OCI-LY3 (cell line): ENCODE measurements around the gene CDR2L.

ENCODE experiments used
- CTCF ChIP-seq: fragments of 200-600, 300-600 bp; sonication (generic); IDR thresholded peaks from 2 replicates; pipeline ENCODE4 v1.5.1; 2014; ENCODE audit warnings: antibody characterized with exemption, low read length, low read depth
- EZH2phosphoT487 ChIP-seq: fragments of 200-600 bp; shearing (Covaris generic); IDR thresholded peaks from 2 replicates; pipeline ENCODE4 v1.6.1; 2018; ENCODE audit warnings: antibody characterized with exemption, mixed run types, low read depth

GRCh38 chr17:75044716-75045115 is 57.3 kb downstream of the CDR2L start:
- TF ChIP-seq CTCF (no peak), EZH2phosphoT487 (no peak)
